ENCODE measurements around the gene LEMD2. TPM values are rescaled to one million over a fixed set of nuclear protein-coding genes. Genes with fewer than 3 reads are reported as not detected.

LEMD2 gene
- polyA plus RNA-seq, 2 of the 4 experiments (the other 2 are of a cell fraction): 43.2 to 48.8 TPM

GRCh38 chr6:33813990-33814985 lies 25.4 kb upstream of the LEMD2 start (continued):
- TF ChIP-seq HMGXB4 (CRISPR knock-in tag; IDR thresholded peaks at IDR 0.05; ENCODE audit: borderline replicate concordance) (no peak), CEBPB (IDR thresholded peaks at IDR 0.05) (no peak), FOXS1 (CRISPR knock-in tag; IDR thresholded peaks at IDR 0.05) (no peak), CHD4 (IDR thresholded peaks at IDR 0.05; ENCODE audit: borderline replicate concordance) (no peak)

- 31% methylated on average over 9 of the region's 16 CpGs for WGBS (ENCODE audit: missing lambda C conversion rate)
- H3K4me2 ChIP-seq: no peak overlapping the region
- H3K27ac ChIP-seq: no peak overlapping the region
- TF ChIP-seq HES2 (IDR thresholded peaks at IDR 0.05): no peak
- no peak for TF ChIP-seq TP53 (CRISPR knock-in tag; IDR thresholded peaks at IDR 0.05)
- no peak for TF ChIP-seq EP300 (IDR thresholded peaks at IDR 0.05)
- no peak for TF ChIP-seq RAD21 (conservative IDR thresholded peaks at IDR 0.05 in 1 of 2, IDR thresholded peaks at IDR 0.05 in 1 of 2)
- TF ChIP-seq CBX8 (IDR thresholded peaks at IDR 0.05): no peak
- TF ChIP-seq MAFK (IDR thresholded peaks at IDR 0.05; ENCODE audit: partially characterized antibody): no peak
- TF ChIP-seq SMC3 (IDR thresholded peaks at IDR 0.05): no peak
- no peak for TF ChIP-seq HMGXB4 (CRISPR knock-in tag; IDR thresholded peaks at IDR 0.05; ENCODE audit: borderline replicate concordance)
- no peak for TF ChIP-seq CEBPB (IDR thresholded peaks at IDR 0.05)
- no peak for TF ChIP-seq KDM1A (IDR thresholded peaks at IDR 0.05; ENCODE audit: low read depth)
- TF ChIP-seq GATA3 (IDR thresholded peaks at IDR 0.05; ENCODE audit: borderline replicate concordance): no peak
- TF ChIP-seq NFE2L2 (conservative IDR thresholded peaks at IDR 0.05; ENCODE audit: low read length): no peak
- no peak for TF ChIP-seq PHF8 (IDR thresholded peaks at IDR 0.05; ENCODE audit: borderline replicate concordance, low read depth)
- TF ChIP-seq HOXA7 (CRISPR knock-in tag; IDR thresholded peaks at IDR 0.05): no peak
- TF ChIP-seq ZSCAN20 (CRISPR knock-in tag; IDR thresholded peaks at IDR 0.05): no peak
- TF ChIP-seq KDM5A (IDR thresholded peaks at IDR 0.05): no peak
- no peak for TF ChIP-seq EHF (CRISPR knock-in tag; IDR thresholded peaks at IDR 0.05)
- TF ChIP-seq MAX (IDR thresholded peaks at IDR 0.05): no peak
- no peak for DNase-seq (ENCODE audit: low read depth in 1 of 2, low spot score in 1 of 2)
- H3K9me3 ChIP-seq: no peaks in the 10 kb centered on the region
- no peak overlapping the region for H3K4me3 ChIP-seq
- ATAC-seq: no peak
- H3K4me1 ChIP-seq: no peaks in the 10 kb centered on the region
- ChIA-PET CTCF (interaction anchor here (1.4 to 1.8 kb wide), 3 partner anchors 26 to 44 kb away, joined by 3 to 5 read pairs (median 4); no protein-coding TSS in a partner anchor), POLR2A (no interaction called here)
- no peak for FAIRE-seq
Observed at GRCh38 chr6:33813246-33813904, 24.4 kb upstream of the LEMD2 start.

Data from A549 (cell line).